Natural killer cell (primary cell): ENCODE measurements around the gene SRP68. TPM values are rescaled to one million over a fixed set of nuclear protein-coding genes. Genes with fewer than 3 reads are reported as not detected.

Experiments used
- ATAC-seq, 3 donors: fragments of 150-1000 bp in 2 of 3; fragments of 200-7000 bp in 1 of 3; cut with Tn5 transposase; 1 replicate in 1 of 3; 2 replicates in 2 of 3; pipeline ENCODE4 v1.10.0; 2021; ENCODE audit warnings: mild to moderate bottlenecking in 2 of 3, moderate library complexity in 2 of 3
- DNase-seq, 2 donors: peaks; one replicate each; pipeline versions ENCODE4 v3.0.0 to v3.0.0-alpha.2; 2013 to 2021; ENCODE audit warnings: mixed read lengths in 1 of 2
- H3K27ac ChIP-seq: one replicate; pipeline ENCODE4 v1.5.1; 2013; ENCODE audit warnings: mild to moderate bottlenecking, low read length
- H3K27me3 ChIP-seq: one replicate; pipeline ENCODE4 v1.6.1; 2013; ENCODE audit warnings: low read length; ENCODE audit not compliant: control insufficient read depth, insufficient read depth
- H3K36me3 ChIP-seq: one replicate; pipeline ENCODE4 v1.6.1; 2013; ENCODE audit warnings: low read length; ENCODE audit not compliant: control insufficient read depth, insufficient read depth
- H3K4me1 ChIP-seq: one replicate; pipeline ENCODE4 v1.6.1; 2013; ENCODE audit warnings: low read length; ENCODE audit not compliant: control insufficient read depth, insufficient read depth
- H3K4me3 ChIP-seq: one replicate; pipeline ENCODE4 v1.5.1; 2013; ENCODE audit warnings: low read length
- H3K9me3 ChIP-seq: one replicate; pipeline ENCODE4 v1.6.1; 2013; ENCODE audit warnings: low read length; ENCODE audit not compliant: control insufficient read depth, insufficient read depth
- H3K27ac Mint-ChIP-seq, 2 donors: one replicate each; pipeline ENCODE4 v1.8.0; 2022; ENCODE audit warnings: mild to moderate bottlenecking in 2 of 2, mixed read lengths in 2 of 2, moderate library complexity in 1 of 2
- H3K27me3 Mint-ChIP-seq, 2 donors: one replicate each; pipeline ENCODE4 v1.8.0; 2022; ENCODE audit warnings: low read depth in 2 of 2, mixed read lengths in 2 of 2
- H3K36me3 Mint-ChIP-seq: one replicate; pipeline ENCODE4 v1.8.0; 2022; ENCODE audit warnings: mixed read lengths
- H3K4me1 Mint-ChIP-seq, 2 donors: one replicate each; pipeline ENCODE4 v1.8.0; 2022; ENCODE audit warnings: mixed read lengths in 2 of 2
- H3K4me3 Mint-ChIP-seq: one replicate; pipeline ENCODE4 v1.8.0; 2022; ENCODE audit warnings: mild to moderate bottlenecking, moderate library complexity, mixed read lengths
- H3K9me3 Mint-ChIP-seq, 2 donors: one replicate each; pipeline ENCODE4 v1.8.0; 2022; ENCODE audit warnings: mixed read lengths in 2 of 2
- CTCF ChIP-seq: fragments of 200-600 bp; IDR thresholded peaks from one replicate; pipeline ENCODE4 v1.8.0; 2022; ENCODE audit warnings: antibody characterized with exemption
- WGBS: methylation state at CpG from one replicate; pipeline ENCODE4 v1.1.7; 2013; ENCODE audit warnings: missing lambda C conversion rate; ENCODE audit not compliant: insufficient coverage; 5-methylcytosine and 5-hydroxymethylcytosine counted together
- intact Hi-C: fragments of 100-400 bp; cut with micrococcal nuclease; formaldehyde crosslinking; loops from one replicate; pipeline ENCODE4 v1.14.2; 2022
- total RNA-seq, 4 donors: library from RNA; stranded (reverse); fragments of 120-200 nt in 1 of 4; gene quantifications; one replicate each; pipeline versions ENCODE4 v1.2.3 to v1.2.4, GENCODE V29; 2013 to 2022

The SRP68 gene
- total RNA-seq, 3 donors from 2014 or later (not counting 1 experiment from before 2014, with no cell fraction given): 57.8 to 74.4 (median 70.7) TPM

GRCh38 chr17:76089680-76090516 lies 17.6 kb upstream of the SRP68 start:
- TF ChIP-seq CTCF: no peak
- no peaks in the 10 kb centered on the region for H3K36me3 Mint-ChIP-seq
- 97% methylated on average over 32 of the region's 32 CpGs for WGBS
- Histone ChIP-seq H3K27me3 (no peaks in the 10 kb centered on the region), H3K36me3 (peaks cover 92% of the 10 kb centered on the region), H3K4me1 (no peaks in the 10 kb centered on the region), H3K4me3 (no peak overlapping the region), H3K27ac (no peak overlapping the region), H3K9me3 (no peaks in the 10 kb centered on the region)
- H3K27me3 Mint-ChIP-seq: no peaks in the 10 kb centered on the region
- no peak for DNase-seq
- H3K27ac Mint-ChIP-seq: no peak overlapping the region
- H3K4me3 Mint-ChIP-seq: no peak overlapping the region
- intact Hi-C loops: no loop called here
- ATAC-seq: no peak
- no peaks in the 10 kb centered on the region for H3K4me1 Mint-ChIP-seq
- H3K9me3 Mint-ChIP-seq: no peaks in the 10 kb centered on the region

DNA sequence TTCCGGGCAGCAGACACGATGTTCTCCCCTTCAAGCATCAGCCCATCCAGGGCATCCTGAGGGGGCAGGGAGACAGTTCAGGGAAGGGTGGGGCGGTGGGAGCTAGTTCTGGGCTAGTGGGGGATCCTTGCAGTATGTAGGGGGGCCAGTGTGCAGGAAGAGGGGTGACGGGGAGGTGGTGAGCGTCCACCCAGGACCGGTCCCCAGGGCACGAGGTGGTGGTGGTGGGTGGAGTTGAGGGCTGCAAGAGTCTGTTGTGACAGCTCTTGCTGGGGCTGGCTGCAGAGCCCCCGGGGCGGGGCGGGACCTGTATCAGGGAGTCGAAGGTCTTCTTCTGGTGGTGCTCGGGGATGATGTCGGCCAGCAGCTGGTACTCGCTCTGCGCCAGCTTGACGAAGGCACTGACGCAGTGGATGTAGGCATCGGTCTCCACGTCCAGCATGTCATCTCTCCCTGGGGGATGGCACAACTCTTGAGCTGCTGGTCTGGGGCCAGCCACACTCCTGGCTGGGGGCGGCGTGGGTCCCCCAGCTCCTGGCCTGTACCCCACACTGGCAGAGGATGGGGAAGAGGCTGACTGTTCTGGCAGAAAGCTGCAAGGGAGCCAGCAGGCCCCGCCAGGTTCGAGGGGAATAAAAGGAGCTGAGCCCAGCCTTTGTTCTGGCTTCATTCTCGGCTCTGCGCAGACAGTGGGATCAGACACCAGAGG lies 16.7 kb upstream of the SRP68 start:
- Histone ChIP-seq H3K9me3 (no peaks in the 10 kb centered on the region), H3K27ac (no peak overlapping the region), H3K27me3 (no peaks in the 10 kb centered on the region), H3K4me1 (no peaks in the 10 kb centered on the region), H3K36me3 (peaks cover 92% of the 10 kb centered on the region), H3K4me3 (no peak overlapping the region)
- H3K4me1 Mint-ChIP-seq: no peaks in the 10 kb centered on the region
- no peak overlapping the region for H3K27ac Mint-ChIP-seq
- no peak for DNase-seq
- ATAC-seq: no peak
- intact Hi-C loops: no loop called here
- no peak for TF ChIP-seq CTCF
- H3K27me3 Mint-ChIP-seq: no peaks in the 10 kb centered on the region
- H3K4me3 Mint-ChIP-seq: no peak overlapping the region
- no peaks in the 10 kb centered on the region for H3K36me3 Mint-ChIP-seq
- no peaks in the 10 kb centered on the region for H3K9me3 Mint-ChIP-seq
- WGBS: 97% methylated on average over 25 of the region's 25 CpGs

- ATAC-seq (no peak), DNase-seq (no peak)
- no peaks in the 10 kb centered on the region for H3K4me1 ChIP-seq
- 97% methylated on average over 25 of the region's 25 CpGs for WGBS
- H3K4me3 ChIP-seq: no peak overlapping the region
- no peaks in the 10 kb centered on the region for H3K4me1 Mint-ChIP-seq
- no peak for TF ChIP-seq CTCF
- peaks cover 91% of the 10 kb centered on the region for H3K36me3 ChIP-seq
- H3K27ac ChIP-seq: no peak overlapping the region
- H3K36me3 Mint-ChIP-seq: no peaks in the 10 kb centered on the region
- no peaks in the 10 kb centered on the region for H3K9me3 ChIP-seq
- H3K4me3 Mint-ChIP-seq: no peak overlapping the region
- no peak overlapping the region for H3K27ac Mint-ChIP-seq
- H3K9me3 Mint-ChIP-seq: no peaks in the 10 kb centered on the region
- no peaks in the 10 kb centered on the region for H3K27me3 Mint-ChIP-seq
- intact Hi-C loops: no loop called here
- no peaks in the 10 kb centered on the region for H3K27me3 ChIP-seq
These were observed 15.9 kb upstream of the SRP68 start for GRCh38 chr17:76088041-76088867.
